ENCODE results near the gene FADS1. TPM values are rescaled to one million over a fixed set of nuclear protein-coding genes. Genes with fewer than 3 reads are reported as not detected.

The FADS1 gene
- polyA plus RNA-seq (2013): 83.8 and 84.0 TPM in 2 replicates

DNA sequence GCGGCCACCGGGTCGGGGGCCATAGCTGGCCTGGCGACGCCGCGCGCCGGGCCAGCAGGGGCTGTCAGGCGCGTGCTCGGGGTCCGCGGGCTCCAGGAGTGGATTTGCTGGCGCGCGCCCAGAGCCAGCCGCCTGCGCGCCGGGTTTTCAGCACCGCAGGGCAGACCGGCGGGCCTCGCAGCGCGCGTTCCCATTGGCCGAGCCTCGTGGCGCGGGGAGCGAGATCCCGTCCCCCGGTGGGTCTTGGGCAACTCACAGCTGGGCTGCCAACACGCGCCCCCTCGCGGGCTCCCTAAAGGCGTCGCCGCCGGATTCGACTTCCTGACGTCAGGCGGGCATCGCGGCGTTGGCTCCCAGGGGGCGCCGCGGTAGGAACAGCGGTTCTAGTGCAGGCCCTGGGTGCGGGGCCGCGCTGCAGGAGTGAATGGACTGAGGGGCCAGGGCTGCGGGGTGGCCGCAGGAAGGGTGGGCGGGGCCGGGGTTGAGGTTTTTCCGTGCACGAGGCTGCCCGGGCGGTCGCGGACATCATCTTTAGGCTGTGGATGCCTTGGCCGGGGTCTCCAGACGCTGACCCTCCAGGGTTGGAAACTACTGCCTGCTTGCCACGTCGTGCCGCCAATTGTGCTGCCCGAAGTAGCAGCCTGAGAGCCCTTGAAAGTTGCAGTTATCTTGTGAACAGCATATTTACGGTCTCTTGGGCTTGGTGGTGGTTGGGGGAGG lies at the start of gene FADS1:
TSS of gene FADS1 (minus strand) at position 268 of the 720 bp plus-strand sequence. CDS start at position 194, 74 bp downstream.
- H4K12ac ChIP-seq (ENCODE audit: low read depth, low read length): peak within 1 kb of the TSS; percentile 71
- H3K79me2 ChIP-seq (ENCODE audit: control insufficient read depth, insufficient read depth, low read length, poor library complexity): peaks cover 13% of the 10 kb centered on the region
- peak within 1 kb of the TSS; percentile 87 for H2BK5ac ChIP-seq (ENCODE audit: low read depth, low read length, poor library complexity)
- peak within 1 kb of the TSS; percentile 83 for H3K9ac ChIP-seq (ENCODE audit: low read length)
- peak within 1 kb of the TSS; percentile 96 for H4K91ac ChIP-seq (ENCODE audit: low read depth, low read length)
- H4K8ac ChIP-seq (ENCODE audit: low read depth, low read length): peak within 1 kb of the TSS; percentile 83
- H3K14ac ChIP-seq (ENCODE audit: low read length): peak within 1 kb of the TSS; percentile 93
- DNase-seq: peak; percentile 93
- H3K27ac ChIP-seq (ENCODE audit: low read depth, low read length): peak within 1 kb of the TSS; percentile 87
- peaks cover 17 to 21% of the 10 kb centered on the region in 2 experiments for H3K36me3 ChIP-seq (ENCODE audit: control insufficient read depth in 1 of 2, insufficient read depth in 2 of 2, low read length in 2 of 2)
- no peaks in the 10 kb centered on the region for H3K9me3 ChIP-seq (ENCODE audit: insufficient read depth, low read depth, low read length)
- H3K27me3 ChIP-seq (ENCODE audit: insufficient read depth, low read length): no peaks in the 10 kb centered on the region
- H3K4me2 ChIP-seq (ENCODE audit: low read length): peak within 1 kb of the TSS; percentile 82
- peak within 1 kb of the TSS; percentile 86 for H3K4me3 ChIP-seq (ENCODE audit: low read depth, low read length)
- H3K23ac ChIP-seq (ENCODE audit: low read length): no peak within 1 kb of the TSS
- peak within 1 kb of the TSS; percentile 73 for H3K18ac ChIP-seq (ENCODE audit: low read length)
- peak within 1 kb of the TSS; percentile 37 for H2AFZ ChIP-seq (ENCODE audit: insufficient read depth, low read length, poor library complexity)
- H3K4ac ChIP-seq (ENCODE audit: low read depth, low read length): peak within 1 kb of the TSS; percentile 73
- WGBS (ENCODE audit: extremely low coverage, insufficient coverage, insufficient read length): no CpG with 5 or more reads among the region's 73 CpGs
- H2BK12ac ChIP-seq (ENCODE audit: low read length): peak within 1 kb of the TSS; percentile 28
- H2AK5ac ChIP-seq (ENCODE audit: low read length): peak within 1 kb of the TSS; percentile 71
- peaks cover 28% of the 10 kb centered on the region for H3K79me1 ChIP-seq (ENCODE audit: low read length)
- peaks cover 0 to 8% of the 10 kb centered on the region in 2 experiments for H3K4me1 ChIP-seq (ENCODE audit: control insufficient read depth in 1 of 2, insufficient read depth in 2 of 2, low read length in 2 of 2)
- H2BK120ac ChIP-seq (ENCODE audit: insufficient read depth, low read length, poor library complexity): peak within 1 kb of the TSS; percentile 91

GRCh38 chr11:61866231-61866957 lies 49.6 kb upstream of the FADS1 start:
- Histone ChIP-seq H4K91ac (ENCODE audit: low read depth, low read length) (no peak overlapping the region), H3K4me2 (ENCODE audit: low read length) (no peak overlapping the region), H3K14ac (ENCODE audit: low read length) (no peak overlapping the region), H2AK5ac (ENCODE audit: low read length) (no peak overlapping the region), H3K4me1 (ENCODE audit: control insufficient read depth in 1 of 2, insufficient read depth in 2 of 2, low read length in 2 of 2) (peaks cover 0 to 11% of the 10 kb centered on the region in 2 experiments), H3K79me1 (ENCODE audit: low read length) (no peaks in the 10 kb centered on the region), H3K9me3 (ENCODE audit: insufficient read depth, low read depth, low read length) (no peaks in the 10 kb centered on the region), H4K12ac (ENCODE audit: low read depth, low read length) (no peak overlapping the region), H3K27ac (ENCODE audit: low read depth, low read length) (no peak overlapping the region), H3K4ac (ENCODE audit: low read depth, low read length) (no peak overlapping the region), H2BK120ac (ENCODE audit: insufficient read depth, low read length, poor library complexity) (no peak overlapping the region), H3K18ac (ENCODE audit: low read length) (no peak overlapping the region), H2BK5ac (ENCODE audit: low read depth, low read length, poor library complexity) (no peak overlapping the region), H4K8ac (ENCODE audit: low read depth, low read length) (no peak overlapping the region), H3K27me3 (ENCODE audit: insufficient read depth, low read length) (no peaks in the 10 kb centered on the region), H2AFZ (ENCODE audit: insufficient read depth, low read length, poor library complexity) (no peak overlapping the region), H3K23ac (ENCODE audit: low read length) (no peak overlapping the region), H3K4me3 (ENCODE audit: low read depth, low read length) (no peak overlapping the region), H2BK12ac (ENCODE audit: low read length) (no peak overlapping the region), H3K79me2 (ENCODE audit: control insufficient read depth, insufficient read depth, low read length, poor library complexity) (no peaks in the 10 kb centered on the region), H3K36me3 (ENCODE audit: control insufficient read depth in 1 of 2, insufficient read depth in 2 of 2, low read length in 2 of 2) (peaks cover 55% of the 10 kb centered on the region in 2 experiments), H3K9ac (ENCODE audit: low read length) (no peak overlapping the region)
- no peak for DNase-seq
- WGBS (ENCODE audit: extremely low coverage, insufficient coverage, insufficient read length): no CpG with 5 or more reads among the region's 18 CpGs

DNA sequence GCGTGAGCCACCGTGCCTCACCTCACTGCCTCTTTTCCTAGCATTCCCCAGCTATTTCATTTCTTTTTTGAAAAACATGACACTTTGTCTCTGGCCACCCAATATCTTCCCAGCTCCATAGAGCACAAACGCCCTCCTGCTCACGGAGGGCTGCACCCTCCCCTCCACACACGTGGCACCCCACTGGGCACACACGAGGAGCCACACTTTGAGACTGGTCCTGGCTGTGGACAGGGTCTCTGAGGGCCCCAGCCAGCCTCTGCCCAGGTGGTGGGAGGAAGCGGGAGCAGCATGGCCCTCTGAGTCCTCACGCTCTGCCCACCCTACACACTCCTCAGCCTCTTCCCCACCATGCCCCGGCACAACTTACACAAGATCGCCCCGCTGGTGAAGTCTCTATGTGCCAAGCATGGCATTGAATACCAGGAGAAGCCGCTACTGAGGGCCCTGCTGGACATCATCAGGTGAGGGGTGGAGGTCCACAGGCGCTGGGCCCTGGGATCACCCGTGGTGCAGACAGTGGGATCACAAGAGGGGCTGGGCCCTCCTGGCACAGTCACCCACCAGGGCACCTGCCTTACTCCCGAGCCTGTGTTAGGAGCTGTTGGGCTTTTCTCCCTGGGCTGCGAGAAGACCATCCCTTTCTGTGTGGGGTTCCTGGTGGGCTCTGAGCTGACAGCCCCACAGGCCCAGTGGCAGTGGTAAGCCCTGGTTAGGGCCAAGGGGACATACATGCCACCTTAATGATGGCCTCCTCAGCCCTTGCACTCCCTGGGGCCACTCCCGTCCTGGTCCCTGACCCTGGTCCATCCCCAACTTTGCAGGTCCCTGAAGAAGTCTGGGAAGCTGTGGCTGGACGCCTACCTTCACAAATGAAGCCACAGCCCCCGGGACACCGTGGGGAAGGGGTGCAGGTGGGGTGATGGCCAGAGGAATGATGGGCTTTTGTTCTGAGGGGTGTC lies 48.3 kb upstream of the FADS1 start:
- no peak overlapping the region for H3K23ac ChIP-seq (ENCODE audit: low read length)
- H3K14ac ChIP-seq (ENCODE audit: low read length): no peak overlapping the region
- H3K27ac ChIP-seq (ENCODE audit: low read depth, low read length): no peak overlapping the region
- peaks cover 0 to 7% of the 10 kb centered on the region in 2 experiments for H3K4me1 ChIP-seq (ENCODE audit: control insufficient read depth in 1 of 2, insufficient read depth in 2 of 2, low read length in 2 of 2)
- H2BK120ac ChIP-seq (ENCODE audit: insufficient read depth, low read length, poor library complexity): no peak overlapping the region
- no peak overlapping the region for H3K18ac ChIP-seq (ENCODE audit: low read length)
- peaks cover 64% of the 10 kb centered on the region in 2 experiments for H3K36me3 ChIP-seq (ENCODE audit: control insufficient read depth in 1 of 2, insufficient read depth in 2 of 2, low read length in 2 of 2)
- H2AFZ ChIP-seq (ENCODE audit: insufficient read depth, low read length, poor library complexity): no peak overlapping the region
- H4K8ac ChIP-seq (ENCODE audit: low read depth, low read length): no peak overlapping the region
- H3K4ac ChIP-seq (ENCODE audit: low read depth, low read length): no peak overlapping the region
- no peaks in the 10 kb centered on the region for H3K27me3 ChIP-seq (ENCODE audit: insufficient read depth, low read length)
- WGBS (ENCODE audit: extremely low coverage, insufficient coverage, insufficient read length): no CpG with 5 or more reads among the region's 20 CpGs
- no peak overlapping the region for H3K4me3 ChIP-seq (ENCODE audit: low read depth, low read length)
- no peak overlapping the region for H3K4me2 ChIP-seq (ENCODE audit: low read length)
- no peak overlapping the region for H3K9ac ChIP-seq (ENCODE audit: low read length)
- no peak overlapping the region for H4K12ac ChIP-seq (ENCODE audit: low read depth, low read length)
- H2AK5ac ChIP-seq (ENCODE audit: low read length): no peak overlapping the region
- H2BK12ac ChIP-seq (ENCODE audit: low read length): no peak overlapping the region
- no peak for DNase-seq
- no peaks in the 10 kb centered on the region for H3K79me2 ChIP-seq (ENCODE audit: control insufficient read depth, insufficient read depth, low read length, poor library complexity)
- no peaks in the 10 kb centered on the region for H3K9me3 ChIP-seq (ENCODE audit: insufficient read depth, low read depth, low read length)
- no peak overlapping the region for H4K91ac ChIP-seq (ENCODE audit: low read depth, low read length)
- no peaks in the 10 kb centered on the region for H3K79me1 ChIP-seq (ENCODE audit: low read length)
- H2BK5ac ChIP-seq (ENCODE audit: low read depth, low read length, poor library complexity): no peak overlapping the region

GRCh38 chr11:61863548-61864081 lies 46.8 kb upstream of the FADS1 start:
- no peak overlapping the region for H2BK120ac ChIP-seq (ENCODE audit: insufficient read depth, low read length, poor library complexity)
- H2AFZ ChIP-seq (ENCODE audit: insufficient read depth, low read length, poor library complexity): no peak overlapping the region
- peaks cover 0 to 4% of the 10 kb centered on the region in 2 experiments for H3K4me1 ChIP-seq (ENCODE audit: control insufficient read depth in 1 of 2, insufficient read depth in 2 of 2, low read length in 2 of 2)
- peaks cover 73 to 74% of the 10 kb centered on the region in 2 experiments for H3K36me3 ChIP-seq (ENCODE audit: control insufficient read depth in 1 of 2, insufficient read depth in 2 of 2, low read length in 2 of 2)
- no peak overlapping the region for H3K4ac ChIP-seq (ENCODE audit: low read depth, low read length)
- no peak overlapping the region for H2BK12ac ChIP-seq (ENCODE audit: low read length)
- H3K4me2 ChIP-seq (ENCODE audit: low read length): no peak overlapping the region
- H2AK5ac ChIP-seq (ENCODE audit: low read length): no peak overlapping the region
- no peaks in the 10 kb centered on the region for H3K79me1 ChIP-seq (ENCODE audit: low read length)
- no peak overlapping the region for H4K91ac ChIP-seq (ENCODE audit: low read depth, low read length)
- WGBS (ENCODE audit: extremely low coverage, insufficient coverage, insufficient read length): no CpG with 5 or more reads among the region's 13 CpGs
- no peaks in the 10 kb centered on the region for H3K27me3 ChIP-seq (ENCODE audit: insufficient read depth, low read length)
- H4K12ac ChIP-seq (ENCODE audit: low read depth, low read length): no peak overlapping the region
- no peak overlapping the region for H3K18ac ChIP-seq (ENCODE audit: low read length)
- no peaks in the 10 kb centered on the region for H3K79me2 ChIP-seq (ENCODE audit: control insufficient read depth, insufficient read depth, low read length, poor library complexity)
- DNase-seq: no peak
- no peak overlapping the region for H3K23ac ChIP-seq (ENCODE audit: low read length)
- H3K14ac ChIP-seq (ENCODE audit: low read length): no peak overlapping the region
- no peaks in the 10 kb centered on the region for H3K9me3 ChIP-seq (ENCODE audit: insufficient read depth, low read depth, low read length)
- H3K9ac ChIP-seq (ENCODE audit: low read length): no peak overlapping the region
- H4K8ac ChIP-seq (ENCODE audit: low read depth, low read length): no peak overlapping the region
- H2BK5ac ChIP-seq (ENCODE audit: low read depth, low read length, poor library complexity): no peak overlapping the region
- no peak overlapping the region for H3K4me3 ChIP-seq (ENCODE audit: low read depth, low read length)
- no peak overlapping the region for H3K27ac ChIP-seq (ENCODE audit: low read depth, low read length)
